ENCODE results near the gene IFT80.

- TF ChIP-seq EZH2 (IDR thresholded peaks at IDR 0.05), result no peak
- TF ChIP-seq CTCF (IDR thresholded peaks at IDR 0.05 in 2 of 3, conservative IDR thresholded peaks at IDR 0.05 in 1 of 3; ENCODE audit: borderline replicate concordance in 1 of 3, insufficient read depth in 1 of 3, low read depth in 2 of 3, low read length in 2 of 3), result no peak
- no peak for TF ChIP-seq EGR1 (IDR thresholded peaks at IDR 0.05; ENCODE audit: low read depth)
- no peak for TF ChIP-seq ELF1 (IDR thresholded peaks at IDR 0.05; ENCODE audit: borderline replicate concordance, low read depth)
- no peak for TF ChIP-seq RAD21 (IDR thresholded peaks at IDR 0.05; ENCODE audit: low read depth)
- no peak for TF ChIP-seq POLR2A (IDR thresholded peaks at IDR 0.05; ENCODE audit: borderline replicate concordance, extremely low read depth, insufficient read depth, insufficient read length)
Observed at GRCh38 chr3:160280836-160281235, 118.2 kb downstream of the IFT80 start.

All from HCT116 (cell line).